Aortic smooth muscle cell (primary cell): ENCODE results near the gene SZRD1. TPM values are rescaled to one million over a fixed set of nuclear protein-coding genes. Genes with fewer than 3 reads are reported as not detected.

Experiments used
- total RNA-seq: library from RNA; depleted of rRNA; stranded (reverse); fragments of >200 nt; gene quantifications from 2 replicates; pipeline ENCODE4 v1.2.3, GENCODE V29; 2014

SZRD1 gene, protein sequence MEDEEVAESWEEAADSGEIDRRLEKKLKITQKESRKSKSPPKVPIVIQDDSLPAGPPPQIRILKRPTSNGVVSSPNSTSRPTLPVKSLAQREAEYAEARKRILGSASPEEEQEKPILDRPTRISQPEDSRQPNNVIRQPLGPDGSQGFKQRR
- total RNA-seq, result 26.0 and 37.0 TPM in 2 replicates

DNA sequence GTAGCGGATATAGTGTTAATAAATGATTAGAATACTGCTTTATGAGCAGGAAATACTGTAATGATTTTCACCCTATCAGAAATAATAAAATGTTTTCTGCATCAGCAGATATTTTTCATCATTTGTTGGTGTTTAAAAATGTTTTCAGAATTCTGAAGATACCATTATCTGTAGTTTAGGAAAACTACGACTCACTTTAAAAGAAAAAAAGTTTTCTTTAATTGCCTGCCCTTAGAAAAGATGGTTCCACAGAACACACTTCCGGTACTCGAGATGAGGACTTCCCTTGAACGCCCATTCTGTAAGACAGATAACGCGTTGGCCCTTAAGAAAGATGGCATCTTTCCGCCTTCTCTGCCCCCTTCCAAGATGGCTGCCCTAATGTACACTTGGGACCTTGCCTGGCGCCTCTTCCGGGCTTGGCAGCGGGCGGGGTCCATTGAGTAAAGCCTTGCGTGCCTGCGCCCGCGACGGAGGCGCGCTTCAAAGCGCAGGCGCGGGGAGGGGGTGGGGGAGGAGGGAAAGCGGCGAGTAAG, at the start of gene SZRD1:
Gene SZRD1, plus strand, starts transcription at position 521 of the 536 bp plus-strand sequence. CDS start 16 bp downstream, outside the sequence.

DNA sequence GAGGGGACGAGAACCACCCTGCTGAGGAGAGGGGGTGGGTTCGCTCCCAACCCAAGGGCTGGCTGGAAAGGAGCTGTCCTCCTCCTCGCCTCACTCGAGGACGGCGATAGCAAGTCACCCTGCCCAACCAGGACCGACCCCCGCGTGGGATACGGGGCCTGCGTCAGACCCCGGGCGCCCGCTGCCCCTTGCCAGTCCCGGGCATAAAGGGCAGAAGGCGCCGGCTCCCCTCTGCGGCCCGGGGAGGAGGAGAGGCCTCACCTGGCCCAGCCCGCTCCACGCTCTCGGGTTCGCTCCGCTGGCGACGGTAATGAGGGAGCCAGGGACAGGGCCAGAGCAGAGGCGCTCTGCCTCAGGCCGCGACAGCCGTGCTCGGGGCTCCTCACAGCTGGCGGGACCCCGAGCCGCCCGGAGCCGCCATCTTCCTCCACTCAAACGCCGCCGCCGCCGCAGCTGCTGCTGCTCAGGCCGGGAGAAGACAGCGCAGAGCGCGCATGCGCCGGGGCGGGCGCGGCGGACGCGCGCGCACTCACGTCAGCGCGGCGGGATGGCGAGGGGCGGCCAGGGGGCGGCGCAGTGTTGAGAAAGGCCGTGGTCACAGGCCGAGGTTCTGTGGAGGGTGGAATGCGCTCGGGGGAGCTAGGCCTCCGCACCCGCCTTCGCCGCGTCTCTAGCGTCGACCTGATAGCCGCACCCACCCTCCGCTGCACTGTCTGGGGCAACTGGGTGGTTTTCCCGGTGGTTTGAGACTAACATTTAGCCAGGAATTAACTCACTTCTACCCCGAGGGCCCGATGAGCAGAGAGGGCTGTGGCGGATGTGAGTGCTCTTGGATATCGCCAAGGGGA, 14.8 kb upstream of the SZRD1 start, which contains the start of gene FBXO42:
Gene FBXO42, minus strand, starts transcription at position 487 of the 848 bp plus-strand sequence. CDS start 37,062 bp downstream, outside the sequence.

DNA sequence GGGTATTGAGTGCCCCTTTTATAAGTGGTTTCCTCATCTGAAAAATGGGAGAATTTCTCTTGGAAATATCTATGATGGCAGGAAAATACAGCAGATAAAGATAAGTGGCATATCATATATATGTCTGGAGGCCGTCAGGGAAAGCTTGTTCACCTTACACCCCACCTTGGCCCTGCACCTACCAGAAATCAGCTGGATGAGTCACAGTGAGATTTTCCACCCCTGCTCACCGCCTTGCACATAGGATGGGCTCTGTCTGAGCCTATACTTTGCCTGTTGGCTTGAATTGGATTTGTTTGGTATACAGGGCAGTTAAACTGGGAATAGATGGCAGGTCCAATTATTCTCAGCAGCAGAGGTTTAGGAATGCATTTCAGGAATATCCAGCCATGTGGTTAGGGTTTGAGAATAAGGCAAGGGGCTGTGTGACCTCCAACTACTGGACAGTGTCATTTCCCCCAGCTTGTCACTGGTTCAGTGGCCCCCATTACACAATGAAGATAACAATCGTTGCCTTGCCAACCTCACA, 70.0 kb downstream of the SZRD1 start, which contains the start of gene SPATA21:
Gene SPATA21, minus strand, starts transcription at position 479 of the 529 bp plus-strand sequence. CDS start 6,053 bp downstream, outside the sequence.

DNA sequence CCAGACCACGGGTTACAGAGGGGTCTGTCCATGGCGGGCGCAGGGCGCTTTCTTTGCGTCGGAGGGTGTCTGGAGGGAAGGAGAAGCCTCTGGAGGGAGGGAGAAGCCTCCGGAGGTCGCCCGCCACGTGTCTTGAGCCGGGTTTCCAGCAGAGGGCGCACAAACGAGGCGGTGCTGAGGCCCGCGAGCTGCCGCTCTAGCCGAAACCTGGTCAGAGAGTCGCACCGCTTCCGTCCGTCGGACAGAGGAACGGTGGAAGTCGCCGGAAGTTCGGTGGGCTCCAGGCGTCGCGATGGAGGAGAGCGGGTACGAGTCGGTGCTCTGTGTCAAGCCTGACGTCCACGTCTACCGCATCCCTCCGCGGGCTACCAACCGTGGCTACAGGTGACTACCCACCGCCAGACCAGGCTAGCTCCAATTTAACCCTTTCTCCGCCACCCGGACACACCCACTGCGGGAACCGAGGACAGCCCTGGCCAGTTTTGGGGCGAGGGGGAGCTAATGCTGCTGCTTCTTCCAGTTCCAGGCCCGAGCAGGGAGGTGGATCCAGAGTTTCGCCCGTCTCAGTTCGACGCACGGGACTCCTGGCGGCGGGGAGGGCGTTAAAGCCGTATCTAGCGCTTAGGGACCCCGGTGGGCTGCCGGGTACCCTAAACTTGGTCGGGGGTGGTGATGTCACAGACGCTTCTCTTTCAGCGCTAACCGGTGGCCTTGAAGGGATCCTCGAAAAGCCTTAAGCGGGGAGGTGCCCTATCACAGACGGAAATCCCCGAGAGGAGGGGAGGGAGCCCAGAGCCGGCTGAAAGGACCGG, 73.6 kb downstream of the SZRD1 start, which contains the start of gene NECAP2:
Gene NECAP2, plus strand, starts transcription at position 255 of the 812 bp plus-strand sequence. Its CDS starts 38 bp downstream, at position 293.

Other genes with a start within 250 kb of the SZRD1 start
- 35.3 and 35.4 TPM in 2 replicates for gene EPHA2, start 211.2 kb upstream of the SZRD1 start, total RNA-seq
- gene ARHGEF19, start 154.6 kb upstream of the SZRD1 start, total RNA-seq, result 1.2 and 2.2 TPM in 2 replicates
- 8.2 and 12.4 TPM in 2 replicates for gene CPLANE2, start 130.1 kb upstream of the SZRD1 start, total RNA-seq
- 10.4 and 13.1 TPM in 2 replicates for gene FBXO42, start 14.8 kb upstream of the SZRD1 start, total RNA-seq
- not detected in 2 replicates for gene SPATA21, start 70.2 kb downstream of the SZRD1 start, total RNA-seq
- gene NECAP2, start 73.5 kb downstream of the SZRD1 start, total RNA-seq, result 86.1 and 92.6 TPM in 2 replicates
- 565 and 1,390 TPM in 2 replicates for gene RNU1-1, start 147.0 kb downstream of the SZRD1 start, total RNA-seq
- gene NBPF1, start 246.3 kb downstream of the SZRD1 start, total RNA-seq, result 36.1 and 42.5 TPM in 2 replicates